ENCODE data around the gene WDR37.

Gene WDR37

GRCh38 chr10:1172256-1172984, 116.2 kb downstream of the WDR37 start:
- no peak for FAIRE-seq

GRCh38 chr10:1173091-1173490, 116.9 kb downstream of the WDR37 start:
- FAIRE-seq, result no peak

- FAIRE-seq, result no peak
Observed at GRCh38 chr10:1174022-1174421, 117.8 kb downstream of the WDR37 start.

- no peak for FAIRE-seq
Observed at GRCh38 chr10:1175956-1176565, 119.9 kb downstream of the WDR37 start.

- no peak for FAIRE-seq
Observed at GRCh38 chr10:1177936-1178335, 121.8 kb downstream of the WDR37 start.

GRCh38 chr10:1178506-1178905, 122.3 kb downstream of the WDR37 start:
- no peak for FAIRE-seq

- no peak for FAIRE-seq
Observed at GRCh38 chr10:1179346-1180070, 123.3 kb downstream of the WDR37 start.

GRCh38 chr10:1180071-1180730, 124.0 kb downstream of the WDR37 start:
- no peak for FAIRE-seq

- no peak for FAIRE-seq
Observed at GRCh38 chr10:1180836-1181235, 124.7 kb downstream of the WDR37 start.

Data from TTC549 (cell line).